BJ (cell line): ENCODE measurements around the gene ARHGEF2. TPM values are rescaled to one million over a fixed set of nuclear protein-coding genes. Genes with fewer than 3 reads are reported as not detected.

Experiments used
- CTCF ChIA-PET: fragments of 350-600 bp; formaldehyde crosslinking; extraction: SDS; loops from one replicate; lab custom pipeline; 2021; ENCODE audit warnings: antibody characterized with exemption, inconsistent platforms; lab: Yijun Ruan, JAX
- POLR2A ChIA-PET: fragments of 300-600 bp; sonication (Branson Sonifier 250); formaldehyde crosslinking; extraction: SDS; loops from one replicate; lab custom pipeline; 2021; ENCODE audit warnings: antibody characterized with exemption; lab: Charles Lee
- DNase-seq: peaks from one replicate; pipeline ENCODE4 v3.0.0-alpha.2; 2011; ENCODE audit warnings: low read depth
- H3K27me3 ChIP-seq: 2 replicates; pipeline ENCODE4 v1.6.0; 2011; ENCODE audit warnings: low read length; ENCODE audit not compliant: control insufficient read depth, insufficient read depth
- H3K36me3 ChIP-seq: 2 replicates; pipeline ENCODE4 v1.5.1; 2011; ENCODE audit warnings: low read length; ENCODE audit not compliant: control insufficient read depth, insufficient read depth
- H3K4me3 ChIP-seq: 2 replicates; pipeline ENCODE4 v1.5.1; 2011; ENCODE audit warnings: low read depth, mild to moderate bottlenecking, control low read depth, low read length
- polyA plus RNA-seq: library from polyadenylated mRNA; depleted of rRNA; stranded (reverse); fragments of >200 nt; gene quantifications from 2 replicates; pipeline ENCODE4 v1.2.3, GENCODE V29; 2011
- TF ChIP-seq, protein P1 (sequence below): IDR thresholded peaks from 2 replicates; pipeline ENCODE4 v1.5.1; 2011; ENCODE audit warnings: low read depth, mild to moderate bottlenecking, control low read depth, inconsistent platforms, low read length, moderate library complexity; ENCODE audit not compliant: insufficient read depth

The ARHGEF2 gene
- polyA plus RNA-seq, 1 experiment: 213 TPM

DNA sequence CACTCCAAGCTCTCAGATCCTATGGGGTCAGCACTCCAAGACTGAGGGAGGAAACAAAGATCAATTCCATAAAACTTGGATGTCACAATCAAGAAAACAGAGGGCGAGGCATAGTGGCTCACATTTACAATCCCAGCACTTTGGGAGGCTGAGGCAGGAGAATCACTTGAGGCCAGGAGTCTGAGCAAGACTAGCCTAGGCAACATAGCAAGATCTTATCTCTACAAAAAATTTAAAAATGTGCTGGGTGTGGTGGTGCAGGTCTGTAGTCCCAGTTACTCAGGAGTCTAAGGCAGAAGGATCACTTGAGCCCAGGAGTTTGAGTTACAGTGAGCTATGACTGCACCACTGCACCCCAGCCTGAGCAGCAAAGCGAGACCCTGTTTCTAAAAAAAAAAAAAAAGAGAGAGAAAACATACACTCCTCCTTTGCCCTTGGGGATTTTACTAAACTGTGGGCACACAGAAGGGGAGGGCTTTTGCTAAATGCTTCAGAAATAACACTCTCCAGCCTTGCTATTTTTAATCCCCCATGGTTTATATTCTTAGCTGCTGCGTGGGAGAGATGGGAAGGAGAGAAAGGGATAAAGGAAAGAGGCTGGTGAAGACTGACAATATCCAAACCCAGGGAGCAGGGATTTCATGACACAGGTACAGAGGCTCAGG is 18.1 kb downstream of the ARHGEF2 start:
- TF ChIP-seq, protein P1, sequence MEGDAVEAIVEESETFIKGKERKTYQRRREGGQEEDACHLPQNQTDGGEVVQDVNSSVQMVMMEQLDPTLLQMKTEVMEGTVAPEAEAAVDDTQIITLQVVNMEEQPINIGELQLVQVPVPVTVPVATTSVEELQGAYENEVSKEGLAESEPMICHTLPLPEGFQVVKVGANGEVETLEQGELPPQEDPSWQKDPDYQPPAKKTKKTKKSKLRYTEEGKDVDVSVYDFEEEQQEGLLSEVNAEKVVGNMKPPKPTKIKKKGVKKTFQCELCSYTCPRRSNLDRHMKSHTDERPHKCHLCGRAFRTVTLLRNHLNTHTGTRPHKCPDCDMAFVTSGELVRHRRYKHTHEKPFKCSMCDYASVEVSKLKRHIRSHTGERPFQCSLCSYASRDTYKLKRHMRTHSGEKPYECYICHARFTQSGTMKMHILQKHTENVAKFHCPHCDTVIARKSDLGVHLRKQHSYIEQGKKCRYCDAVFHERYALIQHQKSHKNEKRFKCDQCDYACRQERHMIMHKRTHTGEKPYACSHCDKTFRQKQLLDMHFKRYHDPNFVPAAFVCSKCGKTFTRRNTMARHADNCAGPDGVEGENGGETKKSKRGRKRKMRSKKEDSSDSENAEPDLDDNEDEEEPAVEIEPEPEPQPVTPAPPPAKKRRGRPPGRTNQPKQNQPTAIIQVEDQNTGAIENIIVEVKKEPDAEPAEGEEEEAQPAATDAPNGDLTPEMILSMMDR: no peak
- Histone ChIP-seq H3K27me3 (no peaks in the 10 kb centered on the region), H3K36me3 (peaks cover 53% of the 10 kb centered on the region), H3K4me3 (no peak overlapping the region)
- ChIA-PET POLR2A (no interaction called here), CTCF (interaction anchor here (0.8 to 1.5 kb wide), 4 partner anchors 12 to 24 kb away, joined by 3 to 6 read pairs (median 4); partner anchors contain the start of gene ARHGEF2)
- no peak for DNase-seq

DNA sequence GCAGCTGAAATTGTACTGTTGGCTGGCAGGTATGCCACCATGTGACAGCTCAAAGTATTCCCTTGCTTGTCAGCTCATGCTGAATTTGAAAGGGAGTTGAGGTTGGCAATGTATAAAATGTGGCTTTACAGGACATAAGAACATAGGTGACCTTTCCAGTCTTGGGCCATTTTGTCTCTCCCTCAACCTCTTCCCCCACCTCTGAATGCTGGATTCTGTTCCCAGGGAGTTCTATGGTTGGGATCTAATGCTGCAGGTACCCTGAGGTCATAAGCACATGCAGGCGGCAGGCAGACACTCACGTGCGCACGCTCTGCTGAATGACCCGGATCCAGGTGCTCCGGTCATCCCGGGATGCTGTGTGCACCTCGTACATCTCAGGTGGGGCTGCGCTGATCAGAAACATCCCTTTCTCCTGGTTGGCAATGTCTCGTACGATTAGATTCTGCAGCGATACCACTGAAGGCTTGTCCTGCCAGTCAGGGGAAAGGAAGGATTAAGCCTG is 20.9 kb downstream of the ARHGEF2 start:
- DNase-seq: no peak
- TF ChIP-seq, protein P1: no peak
- ChIA-PET CTCF (interaction anchor here (0.9 to 2.1 kb wide), 6 partner anchors 9 to 30 kb away, joined by 3 to 9 read pairs (median 4); no protein-coding TSS in a partner anchor), POLR2A (interaction anchor here (0.6 to 0.7 kb wide), 2 partner anchors 23 to 145 kb away, joined by 9 to 12 read pairs; partner anchors contain the start of gene KHDC4)
- Histone ChIP-seq H3K27me3 (no peaks in the 10 kb centered on the region), H3K4me3 (no peak overlapping the region), H3K36me3 (peaks cover 53% of the 10 kb centered on the region)

DNA sequence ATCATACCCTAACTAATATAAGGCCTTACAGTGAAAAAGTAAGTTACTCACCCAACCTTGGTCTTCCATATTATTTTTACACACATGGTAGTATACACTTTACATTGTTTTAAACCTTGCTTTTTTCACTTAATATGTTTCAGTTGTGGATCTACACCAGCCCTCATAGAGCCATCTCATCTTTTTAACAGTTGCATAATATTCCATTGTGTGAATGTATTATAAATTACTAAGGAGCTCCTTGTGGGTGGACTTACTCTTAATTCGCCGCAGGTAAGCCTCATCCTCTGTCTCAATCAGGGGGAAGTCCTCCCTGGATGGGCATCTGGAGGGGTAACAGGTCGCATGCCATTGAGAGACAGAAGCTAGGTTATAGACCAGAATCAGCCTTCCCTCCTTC is 23.7 kb downstream of the ARHGEF2 start:
- TF ChIP-seq, protein P1: no peak
- POLR2A ChIA-PET: interaction anchor here (0.6 kb wide), 1 partner anchor 22 kb away, joined by 5 read pairs; no protein-coding TSS in a partner anchor

DNA sequence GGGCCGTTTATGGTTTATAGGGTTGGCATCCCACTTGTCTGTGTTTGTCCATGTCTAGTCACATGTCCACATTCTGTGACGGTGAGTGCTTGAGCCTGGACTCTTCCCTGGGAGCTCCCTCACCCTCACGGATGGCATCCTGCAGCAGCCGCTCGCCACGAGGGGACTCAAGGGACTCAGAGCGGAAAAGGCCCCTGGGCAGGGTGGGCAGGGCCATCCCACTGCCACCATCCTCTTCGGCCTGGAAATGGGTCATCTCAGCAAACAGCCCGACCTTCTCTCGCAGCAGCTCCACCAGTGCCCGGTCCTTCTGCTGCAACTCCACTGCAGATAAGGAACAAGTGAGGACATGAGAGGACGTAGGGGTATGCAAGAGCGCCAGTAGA is 25.8 kb downstream of the ARHGEF2 start:
- DNase-seq: no peak
- POLR2A ChIA-PET: no interaction called here
- CTCF ChIA-PET: interaction anchor here (0.6 to 1.4 kb wide), 2 partner anchors 18 to 37 kb away, joined by 3 read pairs; no protein-coding TSS in a partner anchor
- H3K4me3 ChIP-seq: no peak overlapping the region
- H3K27me3 ChIP-seq: no peaks in the 10 kb centered on the region
- TF ChIP-seq, protein P1: no peak
- peaks cover 53% of the 10 kb centered on the region for H3K36me3 ChIP-seq

More for the DNA sequence above, 23.7 kb downstream of the ARHGEF2 start:
- H3K27me3 ChIP-seq: no peaks in the 10 kb centered on the region
- peaks cover 56% of the 10 kb centered on the region for H3K36me3 ChIP-seq
- no peak overlapping the region for H3K4me3 ChIP-seq
- CTCF ChIA-PET: interaction anchor here (1.1 kb wide), 2 partner anchors 11 to 35 kb away, joined by 3 read pairs; no protein-coding TSS in a partner anchor
- no peak for DNase-seq
